ENCODE results near the gene STAC3.

Gene STAC3

DNA sequence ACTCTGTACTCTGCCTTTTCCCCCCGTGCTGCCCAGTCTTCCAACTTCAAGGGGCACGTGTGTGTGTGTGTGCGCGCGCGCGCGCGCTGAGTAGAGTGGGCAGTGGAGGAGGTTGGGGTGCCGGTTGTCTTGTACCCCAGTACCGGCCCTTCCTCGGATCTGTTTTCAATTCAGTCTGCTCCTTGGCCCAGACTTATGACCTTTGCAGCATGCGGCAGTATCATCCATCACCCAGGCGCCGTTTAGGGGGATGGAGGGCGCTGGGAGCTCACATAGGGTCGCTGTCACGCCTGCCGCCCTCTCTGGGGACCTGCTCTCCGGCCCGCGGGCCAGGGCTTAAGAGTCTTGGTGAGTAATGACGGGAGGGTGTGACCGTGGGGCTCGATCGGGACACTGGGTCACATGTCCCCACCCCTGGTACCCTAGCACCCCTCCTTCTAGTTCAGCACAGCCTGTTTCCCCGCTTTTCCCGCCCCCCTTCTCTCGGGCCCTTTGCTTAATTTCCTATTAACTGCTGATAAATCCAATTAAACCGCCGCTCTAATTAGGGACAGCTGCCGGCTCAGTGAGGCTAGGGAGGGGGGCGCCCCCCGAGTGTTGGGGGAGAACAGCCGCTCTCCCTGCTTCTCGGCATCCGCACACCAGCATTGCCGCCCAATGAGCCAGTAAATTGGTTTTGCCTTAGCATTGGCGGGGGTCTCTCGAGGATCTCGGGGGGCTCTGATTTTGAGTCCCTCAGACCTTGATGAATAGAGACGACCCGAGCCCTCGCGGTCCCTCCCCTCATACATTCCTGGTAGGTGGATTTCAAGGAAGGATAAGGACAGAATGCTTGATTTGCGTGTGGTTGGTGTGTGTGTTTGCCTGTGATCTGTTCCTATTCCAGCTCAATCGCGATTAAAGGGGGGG lies 9.3 kb downstream of the STAC3 start:
- Mint-ChIP-seq H3K4me1 (peaks cover 76% of the 10 kb centered on the region), H3K4me3 (peak overlapping the region; percentile 85), H3K36me3 (peaks cover 32% of the 10 kb centered on the region), H3K9me3 (no peaks in the 10 kb centered on the region), H3K27ac (no peak overlapping the region)
- DNase-seq (ENCODE audit: low spot score in 2 of 2) (peak in 1 of 2 donors; percentile 60), ATAC-seq (no peak)

DNA sequence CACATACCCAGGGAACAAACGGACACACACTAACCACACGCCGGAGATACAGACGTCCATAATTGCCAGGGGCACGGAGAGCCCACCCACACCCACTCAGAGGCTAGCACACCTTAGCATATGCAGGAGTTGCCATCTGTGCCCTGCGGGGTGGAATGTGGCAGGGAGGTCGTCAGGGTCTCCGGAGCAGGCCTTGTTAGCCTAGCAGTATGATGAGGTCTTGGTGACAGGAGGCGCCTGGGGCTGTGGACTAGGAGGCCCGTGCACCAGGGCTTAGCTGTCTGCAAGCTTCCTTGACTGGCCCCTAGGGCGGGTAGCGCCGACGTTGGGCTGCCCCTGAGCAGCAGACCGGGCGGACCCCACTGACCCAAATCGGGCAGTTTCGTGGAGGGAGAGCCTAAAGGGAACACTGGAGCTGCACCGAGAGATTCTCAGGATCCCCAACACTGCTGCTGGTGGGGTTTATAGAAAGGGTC lies 10.0 kb downstream of the STAC3 start:
- H3K27ac Mint-ChIP-seq: peak overlapping the region; percentile 82
- H3K4me3 Mint-ChIP-seq: peak overlapping the region; percentile 85

DNA sequence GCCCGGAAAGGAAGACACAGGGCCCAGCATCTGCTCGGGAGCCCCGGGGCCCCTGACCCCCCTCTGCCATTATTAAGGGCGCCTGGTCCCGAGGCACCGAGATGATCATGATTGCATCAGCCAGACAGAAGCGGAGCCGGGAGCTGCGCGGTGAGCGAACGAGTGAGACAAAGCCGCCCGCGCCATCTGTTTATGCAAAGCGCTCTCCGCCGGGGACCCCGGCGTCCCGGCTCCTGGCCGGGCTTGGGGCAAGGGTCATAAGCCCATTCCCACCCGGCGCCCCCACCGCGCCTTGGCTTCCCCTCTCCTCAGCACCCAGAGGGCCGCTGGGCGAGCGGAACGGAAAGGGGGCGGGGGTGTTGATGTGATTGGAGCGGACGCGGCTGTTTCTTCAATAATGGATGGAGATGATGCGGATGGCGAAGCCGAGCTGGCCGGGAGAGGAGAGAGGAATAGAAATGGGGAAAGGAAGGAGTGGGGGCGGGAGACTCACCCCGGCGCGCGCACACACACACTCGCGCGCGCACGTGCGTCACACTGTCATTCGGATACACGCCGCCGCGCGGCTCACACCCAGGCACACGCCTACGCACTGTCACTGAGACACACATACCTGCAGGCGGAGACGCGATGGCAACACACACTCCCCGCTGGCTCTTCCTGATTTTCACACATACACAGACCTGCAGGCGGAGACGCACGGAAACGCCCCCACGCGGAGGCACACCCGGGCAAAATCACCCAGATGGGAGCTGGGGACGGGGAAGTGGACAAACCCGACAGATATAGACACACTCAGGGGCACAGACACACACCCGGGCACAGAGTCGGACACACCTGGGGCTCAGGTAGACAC lies 10.7 kb downstream of the STAC3 start:
- H3K27ac Mint-ChIP-seq: peak overlapping the region; percentile 82
- ATAC-seq (peak; percentile 46), DNase-seq (ENCODE audit: low spot score in 2 of 2) (peak in 1 of 2 donors; percentile 85)
- peaks cover 76% of the 10 kb centered on the region for H3K4me1 Mint-ChIP-seq
- peak overlapping the region; percentile 85 for H3K4me3 Mint-ChIP-seq
- H3K36me3 Mint-ChIP-seq: peaks cover 45% of the 10 kb centered on the region
- no peaks in the 10 kb centered on the region for H3K9me3 Mint-ChIP-seq

More for the DNA sequence above, 10.0 kb downstream of the STAC3 start:
- Mint-ChIP-seq H3K4me1 (peaks cover 76% of the 10 kb centered on the region), H3K36me3 (peaks cover 39% of the 10 kb centered on the region), H3K9me3 (no peaks in the 10 kb centered on the region)
- no peak for ATAC-seq
- peak in 1 of 2 donors; percentile 66 for DNase-seq (ENCODE audit: low spot score in 2 of 2)

DNA sequence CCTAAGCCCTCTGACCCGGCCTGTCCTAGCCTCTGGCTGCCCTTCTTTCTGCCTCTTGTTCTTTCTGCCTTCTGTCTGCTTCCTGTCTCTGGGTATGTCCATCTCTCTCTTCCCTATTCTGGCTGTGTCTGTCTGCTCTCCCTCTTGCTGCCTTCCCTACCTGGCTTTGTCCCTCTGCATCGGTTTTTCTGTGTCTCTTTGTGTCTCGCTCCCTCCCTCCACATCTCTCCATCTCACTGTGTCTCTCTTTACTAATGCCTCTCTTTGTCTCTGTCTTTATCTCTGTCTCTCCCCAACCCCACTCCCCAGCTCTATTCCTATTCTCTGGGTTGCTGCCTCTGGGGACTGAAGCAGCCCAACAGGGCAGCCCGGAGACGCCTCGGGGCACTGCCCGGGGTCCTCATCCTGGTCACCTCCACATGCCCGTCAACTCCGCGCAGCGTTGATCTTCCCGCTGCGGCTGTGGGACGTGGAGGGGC lies 11.4 kb downstream of the STAC3 start:
- Mint-ChIP-seq H3K4me1 (peaks cover 77% of the 10 kb centered on the region), H3K4me3 (peak overlapping the region; percentile 85), H3K27ac (peak overlapping the region; percentile 82), H3K9me3 (no peaks in the 10 kb centered on the region), H3K36me3 (peaks cover 52% of the 10 kb centered on the region)
- peak in 1 of 2 donors; percentile 80 for DNase-seq (ENCODE audit: low spot score in 2 of 2)
- ATAC-seq: peak; percentile 0

DNA sequence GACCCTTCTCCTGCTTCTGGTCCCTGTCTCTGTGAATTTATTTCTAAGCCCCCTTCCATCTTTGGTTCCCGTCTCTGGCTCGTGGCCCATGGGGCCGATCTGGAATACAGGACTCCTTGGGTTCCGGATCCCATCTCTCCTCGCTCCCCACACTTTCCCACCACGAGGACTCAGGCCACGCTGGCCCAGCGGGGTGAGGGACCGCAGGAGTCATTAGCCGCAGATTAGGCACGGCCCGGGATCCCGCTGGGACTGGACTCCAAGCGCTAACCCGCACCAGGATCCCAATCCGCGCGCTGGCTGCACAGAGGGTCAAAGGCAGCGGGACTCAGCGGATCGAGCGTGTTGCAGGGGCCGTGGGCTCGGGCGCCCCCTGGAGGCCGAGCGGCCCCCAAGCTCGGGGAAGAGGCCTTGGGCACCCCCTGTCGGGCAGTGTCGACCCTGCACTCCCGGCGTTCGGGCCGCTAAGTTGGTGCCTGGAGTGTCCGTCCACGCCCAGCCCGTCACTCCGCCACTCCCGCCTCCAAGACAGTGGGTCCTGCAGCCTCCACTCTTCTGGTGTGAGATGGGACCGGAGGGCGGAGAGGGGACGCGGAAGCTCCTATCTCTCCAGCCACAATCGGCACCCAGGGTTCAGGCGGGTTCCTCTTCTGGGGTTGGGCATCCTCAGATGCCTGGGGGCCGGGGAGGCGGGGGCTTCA lies 12.0 kb downstream of the STAC3 start:
- H3K36me3 Mint-ChIP-seq: peaks cover 58% of the 10 kb centered on the region
- H3K27ac Mint-ChIP-seq: peak overlapping the region; percentile 82
- ATAC-seq (peak; percentile 75), DNase-seq (ENCODE audit: low spot score in 2 of 2) (peak; percentile 95 to 98)
- peak overlapping the region; percentile 85 for H3K4me3 Mint-ChIP-seq
- H3K9me3 Mint-ChIP-seq: no peaks in the 10 kb centered on the region
- H3K4me1 Mint-ChIP-seq: peaks cover 79% of the 10 kb centered on the region

DNA sequence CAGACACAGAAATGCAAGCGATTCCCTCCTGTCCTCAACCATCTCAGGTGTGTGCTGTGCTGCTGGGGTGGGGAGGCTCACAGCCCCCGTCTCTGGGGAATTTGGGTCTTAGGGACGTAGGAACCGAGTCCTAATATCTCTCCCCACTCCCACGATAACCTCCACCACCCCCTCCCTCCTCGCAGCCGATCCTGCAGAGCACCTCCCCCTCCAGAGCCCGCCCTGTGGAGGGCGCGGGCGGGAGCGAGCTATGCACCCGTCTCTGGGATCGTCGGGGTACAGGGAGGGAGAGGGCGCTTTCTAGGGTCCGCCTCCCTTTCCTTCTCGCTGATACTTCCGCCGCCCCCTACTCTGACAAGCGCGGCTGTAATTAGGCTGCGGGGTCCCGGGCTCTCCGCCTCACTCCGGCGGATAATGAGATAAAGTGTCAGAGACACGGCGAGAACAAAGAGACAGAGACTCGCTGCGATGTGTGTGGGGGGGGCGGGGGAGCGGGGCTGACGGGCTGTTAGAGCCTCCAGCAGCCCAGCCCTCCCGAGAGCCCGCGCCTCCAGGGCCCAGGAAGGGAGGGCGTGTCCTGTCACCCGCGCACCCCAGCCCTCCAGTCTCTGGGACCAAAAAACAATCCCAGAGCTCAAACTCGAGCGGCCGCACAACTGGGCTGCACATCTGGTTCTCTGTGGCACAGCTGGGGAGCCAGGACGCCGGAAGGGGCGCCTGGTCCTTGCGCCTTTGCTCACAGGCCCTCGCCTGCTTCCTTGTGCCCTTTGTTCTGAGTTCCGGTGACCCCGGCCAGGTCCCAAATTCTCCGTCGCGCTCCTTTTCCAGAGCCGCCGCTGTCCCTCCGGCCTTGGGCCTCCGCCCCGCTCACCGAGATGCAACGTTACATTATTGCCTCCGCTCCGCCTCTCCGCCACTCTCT lies 12.8 kb downstream of the STAC3 start:
- Mint-ChIP-seq H3K9me3 (no peaks in the 10 kb centered on the region), H3K27ac (peak overlapping the region; percentile 82), H3K36me3 (peaks cover 66% of the 10 kb centered on the region), H3K4me3 (peak overlapping the region; percentile 85), H3K4me1 (peaks cover 75% of the 10 kb centered on the region)
- DNase-seq (ENCODE audit: low spot score in 2 of 2) (peak in 1 of 2 donors; percentile 69), ATAC-seq (peak; percentile 1)

DNA sequence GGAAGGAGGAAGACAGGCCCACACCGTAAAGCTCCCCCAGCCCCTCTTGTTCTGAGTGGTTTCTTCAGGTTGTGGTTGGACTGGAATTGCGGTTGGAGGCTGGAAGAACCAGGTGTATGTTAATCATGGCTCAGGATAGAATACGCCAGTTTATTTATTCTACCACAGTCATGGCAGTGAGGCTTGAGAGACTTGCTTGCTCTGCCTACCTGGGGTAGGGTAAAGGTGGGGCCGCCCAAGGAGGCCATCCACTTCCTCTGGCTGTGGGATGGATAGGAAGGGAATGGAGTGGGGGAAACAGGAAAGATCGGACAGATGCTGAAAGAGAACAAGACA lies 13.4 kb downstream of the STAC3 start:
- H3K36me3 Mint-ChIP-seq: peaks cover 73% of the 10 kb centered on the region
- H3K27ac Mint-ChIP-seq: no peak overlapping the region
- H3K4me3 Mint-ChIP-seq: peak overlapping the region; percentile 85
- DNase-seq (ENCODE audit: low spot score in 2 of 2) (no peak), ATAC-seq (no peak)
- peaks cover 74% of the 10 kb centered on the region for H3K4me1 Mint-ChIP-seq
- H3K9me3 Mint-ChIP-seq: no peaks in the 10 kb centered on the region

DNA sequence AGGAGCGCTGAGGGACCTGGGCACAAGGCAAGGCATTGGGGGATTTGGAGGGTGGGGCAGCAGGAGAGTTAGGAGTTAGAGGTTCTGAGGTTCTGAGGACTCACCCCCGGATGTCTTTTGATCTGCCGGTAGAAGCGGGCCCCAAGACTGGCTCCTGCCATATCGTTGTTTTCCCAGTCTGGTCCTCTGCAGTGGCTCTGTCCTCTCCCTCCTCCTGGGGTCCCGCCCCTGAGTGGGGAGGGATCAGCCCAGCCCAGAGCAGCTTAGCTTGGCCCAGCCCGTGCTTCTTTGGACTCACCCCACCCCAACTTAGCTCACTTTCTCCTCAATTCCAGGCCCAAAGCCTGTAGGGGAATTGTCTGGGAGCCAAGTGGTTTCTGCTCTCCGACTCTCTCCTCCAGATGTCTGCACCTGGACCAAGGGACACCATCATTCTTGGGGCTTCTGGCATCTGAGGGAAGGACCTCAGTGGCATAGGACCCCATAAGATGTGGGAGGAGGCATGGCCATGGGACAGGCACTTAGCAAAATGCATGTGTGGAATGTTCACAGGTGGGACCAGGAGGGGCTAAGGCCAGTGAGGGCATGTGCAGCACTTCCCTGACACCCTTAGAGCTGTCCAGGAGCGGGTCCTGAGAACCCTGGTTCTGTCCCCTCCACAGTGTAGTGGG lies 13.9 kb downstream of the STAC3 start:
- DNase-seq (ENCODE audit: low spot score in 2 of 2) (peak in 1 of 2 donors; percentile 67), ATAC-seq (no peak)
- Mint-ChIP-seq H3K9me3 (no peaks in the 10 kb centered on the region), H3K27ac (no peak overlapping the region), H3K4me3 (peak overlapping the region; percentile 85), H3K36me3 (peaks cover 78% of the 10 kb centered on the region), H3K4me1 (peaks cover 69% of the 10 kb centered on the region)

DNA sequence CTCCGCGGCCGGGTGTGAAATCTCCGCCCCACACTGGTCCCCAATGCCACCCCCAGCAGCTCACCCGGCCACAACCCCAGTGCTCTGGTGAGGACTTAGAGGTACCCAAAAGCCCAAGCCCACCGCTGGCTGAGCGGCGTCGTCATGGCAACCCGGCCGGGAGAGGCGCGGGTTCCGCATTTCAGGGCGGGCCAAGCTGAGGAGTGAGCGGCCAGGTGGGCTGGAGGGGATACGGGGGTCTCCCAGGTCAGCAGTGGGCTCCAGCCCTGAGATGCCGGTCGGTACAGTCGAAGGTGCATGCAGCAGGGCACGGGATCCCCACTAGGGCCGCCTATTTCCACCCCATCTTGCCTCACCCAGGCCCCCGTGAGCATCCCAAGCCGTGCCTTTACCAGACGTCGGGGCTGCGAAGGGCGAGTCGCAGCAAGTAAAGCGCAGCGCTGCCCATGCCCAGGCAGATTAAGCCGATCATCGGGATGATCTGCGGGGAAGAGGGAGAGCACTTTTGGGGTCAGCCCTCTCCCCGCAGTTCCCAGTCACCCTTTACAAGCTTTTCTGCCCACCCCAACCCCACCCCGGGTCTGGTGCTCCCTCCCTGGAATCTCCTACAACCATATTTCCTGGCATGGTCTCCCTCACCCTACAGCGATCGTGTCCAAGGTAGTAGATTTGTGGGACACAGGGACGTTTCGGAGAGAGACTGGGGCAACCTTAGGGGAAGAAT lies 14.6 kb downstream of the STAC3 start:
- Mint-ChIP-seq H3K4me3 (no peak overlapping the region), H3K36me3 (peaks cover 85% of the 10 kb centered on the region), H3K27ac (no peak overlapping the region), H3K9me3 (no peaks in the 10 kb centered on the region), H3K4me1 (peaks cover 62% of the 10 kb centered on the region)
- ATAC-seq (no peak), DNase-seq (ENCODE audit: low spot score in 2 of 2) (peak in 1 of 2 donors; percentile 70)

DNA sequence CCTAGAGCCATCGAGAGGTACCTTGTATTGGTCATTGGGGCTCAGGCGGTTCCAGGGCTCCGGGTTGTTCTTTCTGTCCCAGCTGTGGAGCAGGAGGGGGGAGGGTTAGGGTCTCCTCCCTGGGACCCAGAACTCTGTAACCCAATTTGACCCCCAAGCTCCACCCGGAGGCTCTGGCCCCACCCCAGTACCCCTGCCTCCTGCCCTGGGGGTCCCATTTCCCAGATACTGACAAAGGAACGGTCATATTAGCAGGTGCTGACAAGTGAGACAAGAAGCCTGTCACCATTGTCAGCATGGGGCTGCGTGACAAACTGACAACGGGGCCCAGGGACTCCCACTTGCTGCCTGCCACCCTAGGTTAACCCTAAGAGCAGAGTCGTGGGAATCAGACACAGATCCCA lies 15.3 kb downstream of the STAC3 start:
- H3K4me1 Mint-ChIP-seq: peaks cover 62% of the 10 kb centered on the region
- H3K4me3 Mint-ChIP-seq: no peak overlapping the region
- no peak for ATAC-seq
- no peak overlapping the region for H3K27ac Mint-ChIP-seq
- H3K36me3 Mint-ChIP-seq: peaks cover 91% of the 10 kb centered on the region
- peak in 1 of 2 donors; percentile 61 for DNase-seq (ENCODE audit: low spot score in 2 of 2)
- H3K9me3 Mint-ChIP-seq: no peaks in the 10 kb centered on the region

DNA sequence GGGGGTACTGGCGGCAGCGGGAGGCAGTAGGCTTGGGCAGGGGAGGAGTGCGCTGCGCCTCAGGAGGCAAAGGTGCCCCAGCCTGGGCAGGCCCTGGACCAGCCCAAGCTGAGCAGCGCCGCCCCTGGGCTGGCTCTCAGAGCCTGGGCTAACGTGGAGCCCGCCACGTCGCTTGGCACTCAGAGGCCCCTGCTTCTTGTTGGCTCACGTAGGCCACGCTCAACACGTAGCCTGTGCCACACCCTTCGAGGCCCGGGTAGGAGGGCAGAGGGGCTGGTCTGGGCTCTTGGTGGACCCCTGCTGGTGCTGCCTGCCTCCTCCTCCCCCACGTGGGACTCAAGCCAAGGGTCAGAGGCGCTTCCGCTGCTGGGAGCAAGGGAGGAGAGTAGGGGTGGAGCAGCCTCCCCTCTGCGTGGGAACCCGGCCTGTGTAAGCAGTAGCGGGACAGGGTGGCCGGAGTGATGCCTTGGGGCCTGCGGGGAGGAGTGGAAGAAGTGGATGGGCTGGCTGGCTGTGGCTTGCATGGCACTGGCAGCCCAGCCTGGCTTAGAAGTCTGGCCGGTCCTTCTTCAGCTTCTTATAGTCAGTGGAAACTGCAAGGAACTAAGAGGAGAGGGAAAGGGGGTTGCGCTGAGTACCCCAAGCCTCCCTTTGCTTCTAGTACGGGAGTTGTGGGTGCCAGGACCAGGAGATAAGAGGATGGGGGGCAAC lies 15.8 kb downstream of the STAC3 start:
- H3K9me3 Mint-ChIP-seq: no peaks in the 10 kb centered on the region
- DNase-seq (ENCODE audit: low spot score in 2 of 2): peak in 1 of 2 donors; percentile 61
- no peak overlapping the region for H3K27ac Mint-ChIP-seq
- H3K4me3 Mint-ChIP-seq: no peak overlapping the region
- peaks cover 91% of the 10 kb centered on the region for H3K36me3 Mint-ChIP-seq
- ATAC-seq: no peak
- peaks cover 62% of the 10 kb centered on the region for H3K4me1 Mint-ChIP-seq

DNA sequence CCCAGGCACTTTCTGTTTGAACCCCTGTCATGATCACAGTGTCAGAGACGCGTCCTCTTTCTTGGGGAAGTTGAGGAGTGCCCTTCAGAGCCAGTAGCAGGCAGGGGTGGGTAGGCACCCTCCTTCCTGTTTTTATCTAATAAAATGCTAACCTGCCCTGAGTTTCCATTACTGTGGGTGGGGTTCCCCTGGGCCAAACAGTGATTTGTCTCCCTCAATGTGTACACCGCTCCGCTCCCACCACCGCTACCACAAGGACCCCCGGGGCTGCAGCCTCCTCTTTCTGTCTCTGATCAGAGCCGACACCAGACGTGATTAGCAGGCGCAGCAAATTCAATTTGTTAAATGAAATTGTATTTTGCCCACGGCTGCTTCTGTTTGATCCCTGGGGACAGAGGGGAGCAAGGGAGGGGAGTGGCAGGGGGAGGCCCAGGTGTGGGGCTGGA lies 16.4 kb downstream of the STAC3 start:
- Mint-ChIP-seq H3K36me3 (peaks cover 91% of the 10 kb centered on the region), H3K4me1 (peaks cover 62% of the 10 kb centered on the region), H3K4me3 (no peak overlapping the region), H3K9me3 (no peaks in the 10 kb centered on the region), H3K27ac (no peak overlapping the region)
- no peak for ATAC-seq
- no peak for DNase-seq (ENCODE audit: low spot score in 2 of 2)

DNA sequence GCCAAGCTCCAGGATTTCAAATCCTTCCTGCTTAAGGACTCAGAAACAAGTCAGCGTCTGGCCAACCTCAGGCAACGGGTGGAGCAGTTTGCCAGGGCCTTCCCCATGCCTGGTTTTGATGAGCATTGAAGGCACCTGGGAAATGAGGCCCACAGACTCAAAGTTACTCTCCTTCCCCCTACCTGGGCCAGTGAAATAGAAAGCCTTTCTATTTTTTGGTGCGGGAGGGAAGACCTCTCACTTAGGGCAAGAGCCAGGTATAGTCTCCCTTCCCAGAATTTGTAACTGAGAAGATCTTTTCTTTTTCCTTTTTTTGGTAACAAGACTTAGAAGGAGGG lies 16.8 kb downstream of the STAC3 start:
- Mint-ChIP-seq H3K4me1 (peaks cover 60% of the 10 kb centered on the region), H3K27ac (no peak overlapping the region), H3K36me3 (peaks cover 95% of the 10 kb centered on the region), H3K4me3 (no peak overlapping the region), H3K9me3 (no peaks in the 10 kb centered on the region)
- DNase-seq (ENCODE audit: low spot score in 2 of 2) (no peak), ATAC-seq (no peak)

Measured in stimulated activated effector memory CD8-positive, alpha-beta T cell treated with anti-CD3 and anti-CD28 coated beads, Interleukin-12 subunit alpha, Interleukin-12 subunit beta, amount 100 ng/mL, for 72 hours (primary cell).